GM12872 (cell line): ENCODE measurements around the gene NDE1.

ENCODE experiments used
- CTCF ChIP-seq: IDR thresholded peaks from 3 replicates; pipeline ENCODE4 v1.5.1; 2011; ENCODE audit warnings: low read depth, mild to moderate bottlenecking, low read length, moderate library complexity; ENCODE audit not compliant: insufficient read depth

The NDE1 gene

GRCh38 chr16:15635926-15636325, 14.1 kb upstream of the NDE1 start:
- TF ChIP-seq CTCF: no peak

GRCh38 chr16:15636392-15636873, 13.6 kb upstream of the NDE1 start:
- no peak for TF ChIP-seq CTCF

GRCh38 chr16:15639061-15639568, 10.9 kb upstream of the NDE1 start:
- TF ChIP-seq CTCF: no peak

- TF ChIP-seq CTCF: no peak
Observed at GRCh38 chr16:15640966-15641365, 9.1 kb upstream of the NDE1 start.

- TF ChIP-seq CTCF: no peak
Observed at GRCh38 chr16:15641753-15642556, 8.1 kb upstream of the NDE1 start.

GRCh38 chr16:15642557-15643047, 7.4 kb upstream of the NDE1 start:
- peak; percentile 54; the same call in 2 of the 3 replicates for TF ChIP-seq CTCF

GRCh38 chr16:15643048-15643945, 6.7 kb upstream of the NDE1 start, which contains the start of gene MARF1:
TSS of gene MARF1 (minus strand) at chr16:15643154. CDS start at chr16:15639233, 3,921 bp downstream.
- peak; percentile 38; the same call in 1 of the 3 replicates for TF ChIP-seq CTCF
